ENCODE measurements around the gene ROBO3.

DNA sequence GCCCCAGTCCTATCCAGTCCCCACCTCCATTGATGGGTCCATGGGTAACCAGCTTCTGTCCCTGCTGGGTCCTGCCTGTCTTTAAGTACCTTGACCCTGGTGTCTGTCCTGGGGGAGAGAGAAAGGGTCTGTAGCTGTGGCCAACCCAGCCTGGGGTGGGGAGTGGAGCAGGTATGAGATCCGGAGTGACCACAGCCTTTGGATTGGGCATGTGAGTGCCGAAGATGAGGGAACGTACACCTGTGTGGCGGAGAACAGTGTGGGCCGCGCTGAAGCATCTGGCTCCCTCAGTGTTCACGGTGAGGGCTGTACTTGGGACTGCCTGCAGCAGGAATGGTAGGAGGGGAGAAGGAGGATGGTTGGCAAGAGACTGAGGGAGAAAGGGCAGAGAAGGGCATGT lies 5.2 kb downstream of the ROBO3 start:
- TF ChIP-seq EZH2 (IDR thresholded peaks at IDR 0.05) (no peak), POLR2AphosphoS5 (IDR thresholded peaks at IDR 0.05; ENCODE audit: borderline replicate concordance, low read depth, low read length) (no peak)

Measured in SK-N-MC (cell line).